Skin of body (tissue), 2 donors: ENCODE measurements around the gene LMTK2. TPM values are rescaled to one million over a fixed set of nuclear protein-coding genes. Genes with fewer than 3 reads are reported as not detected.

Experiments used
- DNase-seq: peaks from one replicate; lab custom pipeline; 2025; lab: John Stamatoyannopoulos, UW
- total RNA-seq: library from RNA; depleted of rRNA; stranded (reverse); fragments of >200 nt; gene quantifications from one replicate; pipeline ENCODE4 v1.2.3, GENCODE V29; 2014

LMTK2 gene
- total RNA-seq, 1 donor from 2014 or later = 12.9 TPM

DNA sequence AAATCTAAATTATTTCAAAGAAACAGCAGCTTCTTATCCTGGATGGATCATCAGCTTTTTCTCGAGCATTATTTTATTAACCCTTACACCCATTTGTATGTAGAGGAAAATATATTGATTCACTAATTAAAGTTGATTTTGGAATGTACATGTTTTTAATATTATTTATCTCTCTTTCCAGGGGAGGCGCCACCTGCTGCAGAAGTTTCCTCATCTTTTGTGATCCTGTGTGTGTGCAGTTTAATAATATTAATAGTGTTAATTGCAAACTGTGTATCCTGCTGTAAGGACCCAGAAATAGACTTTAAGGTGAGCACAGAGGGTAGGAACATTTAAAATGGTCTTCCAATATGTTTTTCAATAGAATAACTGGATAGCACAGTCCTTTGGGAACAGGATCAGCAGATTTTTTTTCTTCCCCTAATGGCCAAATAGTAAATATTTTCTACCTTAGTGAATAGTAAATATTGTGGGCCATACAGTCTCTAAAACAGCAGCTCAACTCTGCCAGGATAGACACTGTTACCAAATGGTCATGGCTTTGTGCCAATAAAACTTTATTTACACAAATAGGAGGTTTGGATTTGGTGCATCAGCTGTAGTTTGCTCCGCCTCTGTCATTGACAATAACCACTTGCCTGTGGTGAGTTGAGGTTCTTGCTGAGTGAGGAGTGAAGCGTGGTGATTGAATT, 30.6 kb downstream of the LMTK2 start:
- DNase-seq = no peak

- DNase-seq = no peak
Observed at GRCh38 chr7:98137826-98138151, 31.1 kb downstream of the LMTK2 start.

GRCh38 chr7:98138672-98139071, 32.0 kb downstream of the LMTK2 start:
- no peak for DNase-seq

- DNase-seq = no peak
Observed at GRCh38 chr7:98142658-98143057, 36.0 kb downstream of the LMTK2 start.

- no peak for DNase-seq
Observed at GRCh38 chr7:98148607-98149006, 41.9 kb downstream of the LMTK2 start.

- no peak for DNase-seq
Observed at GRCh38 chr7:98149116-98149692, 42.5 kb downstream of the LMTK2 start.

GRCh38 chr7:98151884-98152283, 45.2 kb downstream of the LMTK2 start:
- DNase-seq = no peak

DNA sequence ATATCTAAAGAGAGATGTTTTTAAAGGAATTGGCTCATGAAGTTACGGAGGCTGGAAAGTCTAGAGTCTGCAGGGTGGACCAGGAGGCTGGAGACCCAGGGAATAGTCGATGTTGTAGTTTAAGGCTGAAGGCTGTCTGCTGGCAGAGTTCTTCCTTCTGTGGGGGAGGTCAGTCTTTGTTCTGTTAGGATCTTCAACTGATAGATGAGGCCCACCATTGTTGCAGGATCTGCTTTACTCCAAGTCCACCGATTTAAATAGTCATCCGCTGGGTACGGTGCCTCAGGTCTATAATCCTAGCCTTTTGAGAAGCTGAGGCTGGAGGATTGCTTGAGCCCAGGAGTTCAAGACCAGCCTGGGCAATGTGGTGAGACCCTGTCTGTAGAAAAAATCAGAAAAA, 50.0 kb downstream of the LMTK2 start:
- no peak for DNase-seq

GRCh38 chr7:98157761-98158160, 51.1 kb downstream of the LMTK2 start:
- no peak for DNase-seq

DNA sequence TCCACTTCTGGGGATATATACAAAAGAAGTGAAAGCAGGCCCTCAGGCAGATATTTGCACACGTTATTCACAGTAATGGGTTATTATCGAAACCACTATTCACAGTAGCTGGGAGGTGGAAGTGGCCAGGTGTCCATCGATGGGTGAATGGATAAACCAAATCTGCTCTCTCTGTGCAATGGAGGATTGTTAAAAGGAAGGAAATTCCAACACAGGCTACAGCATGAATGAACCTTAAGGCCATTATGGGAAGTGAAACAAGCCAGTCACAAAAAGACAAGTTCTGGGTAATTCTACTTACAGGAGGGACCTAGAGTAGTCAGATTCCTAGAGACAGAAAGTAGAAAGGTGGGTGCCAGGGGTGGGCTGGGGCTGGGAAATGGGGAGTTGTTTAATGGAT, 56.1 kb downstream of the LMTK2 start:
- DNase-seq = no peak

DNA sequence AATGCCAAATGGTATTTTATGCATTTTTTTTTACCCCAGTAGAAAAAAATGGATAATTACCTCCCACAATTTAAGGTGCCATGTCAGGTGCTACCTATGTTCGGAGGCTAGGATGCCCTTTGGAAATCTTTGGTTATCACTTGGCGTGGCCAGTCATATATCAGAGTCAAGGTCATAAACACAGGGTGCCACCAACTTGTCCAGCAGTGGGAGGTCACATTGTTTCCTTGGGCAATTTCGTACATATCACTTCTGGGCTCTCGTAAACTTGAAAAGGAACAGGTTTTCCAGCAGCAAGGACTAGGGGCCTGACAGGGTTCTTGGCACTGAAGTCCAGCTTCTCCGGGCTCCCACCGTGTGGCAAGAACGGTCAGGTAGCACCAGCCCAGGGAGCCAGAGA, 56.6 kb downstream of the LMTK2 start:
- DNase-seq = no peak

DNA sequence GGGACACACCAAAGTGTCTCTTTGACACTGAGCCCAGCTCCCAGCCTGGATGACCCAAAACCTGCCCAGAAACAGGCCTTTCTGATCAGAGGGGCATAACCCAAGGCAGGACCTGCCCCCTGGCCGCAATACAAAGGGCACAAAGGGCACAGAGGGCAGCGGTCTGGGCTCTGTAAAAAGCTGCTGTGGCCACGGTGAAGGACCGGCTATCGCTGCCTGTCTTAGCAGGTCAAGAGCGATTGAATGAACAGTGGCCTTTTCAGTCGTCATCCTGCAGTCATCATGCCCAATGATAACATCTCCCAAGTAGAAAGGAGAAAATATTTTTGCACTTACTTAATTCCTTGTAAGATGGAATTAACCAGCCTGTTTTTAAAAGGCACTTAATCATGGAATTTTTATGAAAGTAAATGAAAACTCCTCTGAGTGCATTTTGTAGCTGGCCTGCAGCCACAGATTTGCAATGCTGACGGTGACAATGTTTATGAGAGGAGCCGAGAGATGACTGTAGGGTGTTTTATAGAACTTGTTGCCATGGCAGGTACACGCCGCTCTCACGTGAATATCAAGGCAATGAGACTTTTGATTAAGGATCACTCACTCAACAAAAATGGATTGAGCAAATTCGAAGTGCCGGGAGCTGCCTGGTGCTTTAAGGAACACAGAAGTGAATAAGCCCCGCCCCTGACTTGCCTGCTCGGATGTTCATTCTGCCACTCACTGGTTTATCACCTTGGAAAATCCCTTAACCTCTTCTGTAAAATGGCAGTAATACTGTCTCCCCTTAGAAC, 57.2 kb downstream of the LMTK2 start:
- DNase-seq = no peak

GRCh38 chr7:98165827-98166667, 59.4 kb downstream of the LMTK2 start:
- no peak for DNase-seq

GRCh38 chr7:98166668-98166970, 60.0 kb downstream of the LMTK2 start:
- no peak for DNase-seq

- DNase-seq = no peak
Observed at GRCh38 chr7:98167653-98168052, 61.0 kb downstream of the LMTK2 start.

- peak; percentile 16 for DNase-seq
Observed at GRCh38 chr7:98168181-98168903, 61.7 kb downstream of the LMTK2 start.

DNA sequence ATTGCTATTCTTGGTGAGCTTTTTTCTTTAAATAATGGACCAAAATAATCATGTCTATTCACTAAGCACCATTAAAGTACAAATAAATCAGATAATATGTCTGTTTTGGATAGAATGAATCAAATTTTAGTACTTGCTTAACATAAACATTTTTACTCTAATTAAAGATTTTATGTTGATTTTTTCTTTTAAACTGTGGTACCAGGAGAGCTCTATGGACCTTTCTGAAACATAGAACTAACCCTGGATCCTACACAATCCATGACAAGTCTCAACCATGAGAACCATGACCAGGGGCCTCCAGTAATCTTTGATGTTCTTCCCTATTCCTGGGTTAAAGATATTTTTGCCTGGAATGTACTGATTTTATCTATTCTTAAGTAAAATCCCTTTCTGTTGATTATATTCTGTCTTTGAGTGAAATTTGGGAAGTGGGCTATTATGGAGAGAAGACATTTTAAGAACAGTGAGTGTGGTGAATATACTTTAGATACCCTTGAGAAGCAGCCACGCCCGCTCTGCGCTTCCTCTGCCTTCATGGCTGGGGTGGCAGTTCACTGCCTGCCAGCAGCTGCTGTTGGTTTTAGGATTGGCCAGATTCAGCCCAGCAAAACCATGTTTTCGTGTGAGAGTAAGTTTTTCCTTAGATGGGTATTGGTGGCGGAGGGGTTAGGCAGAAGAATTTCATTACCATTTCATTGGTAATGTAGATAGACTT, 62.4 kb downstream of the LMTK2 start:
- DNase-seq = no peak

- DNase-seq = no peak
Observed at GRCh38 chr7:98170966-98171365, 64.3 kb downstream of the LMTK2 start.

- DNase-seq = no peak
Observed at GRCh38 chr7:98171449-98171848, 64.8 kb downstream of the LMTK2 start.

DNA sequence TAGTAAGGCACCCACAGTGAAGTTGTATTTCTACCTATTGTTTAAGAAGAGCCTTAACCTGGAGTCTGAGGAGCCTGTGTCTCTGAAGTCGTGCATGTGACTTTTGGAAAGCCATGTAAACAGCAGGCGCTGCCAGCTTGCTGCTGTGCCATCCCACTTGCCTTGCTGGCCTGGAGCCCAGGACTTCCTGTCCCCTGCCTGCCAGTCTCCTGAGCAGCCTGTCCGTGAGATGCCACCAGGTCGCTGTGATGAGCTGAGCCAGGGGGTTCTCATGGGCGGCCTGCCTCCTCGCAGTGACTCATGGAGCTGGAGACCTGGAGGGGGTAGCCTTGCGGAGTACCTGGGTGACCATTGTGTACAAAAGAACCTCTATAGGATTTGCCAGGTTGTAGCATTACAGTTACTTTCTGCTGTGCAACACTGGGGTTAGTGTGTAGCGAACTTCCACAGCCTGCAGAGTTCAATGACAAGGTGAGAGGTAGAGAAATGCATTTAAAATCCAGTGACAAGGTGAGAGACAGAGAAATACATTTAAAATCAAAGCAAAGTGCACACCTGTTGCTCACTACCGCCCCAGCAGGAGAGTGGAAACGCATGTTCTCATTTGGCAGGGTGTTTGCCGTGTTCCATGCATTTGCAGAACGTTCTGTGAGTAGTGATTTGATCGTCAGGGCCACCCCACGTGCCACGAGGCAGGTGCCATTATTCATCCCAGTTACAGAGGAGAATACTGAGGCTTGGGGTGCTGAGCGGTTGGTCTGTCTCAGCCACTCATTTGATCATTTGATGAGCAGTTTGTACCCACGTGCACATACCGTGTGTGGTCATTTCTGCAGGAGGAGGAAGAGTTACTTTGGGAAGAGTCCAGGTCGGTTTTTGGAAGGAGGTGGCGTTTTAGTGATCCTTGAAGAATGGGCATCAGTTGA, 67.9 kb downstream of the LMTK2 start:
- DNase-seq = no peak
